NCI-H2227 (cell line): ENCODE data around the gene TSR3.

Experiments used
- DNase-seq: peaks from one replicate; lab custom pipeline; 2025; ENCODE audit not compliant: unreplicated experiment; lab: John Stamatoyannopoulos, UW

Gene TSR3

DNA sequence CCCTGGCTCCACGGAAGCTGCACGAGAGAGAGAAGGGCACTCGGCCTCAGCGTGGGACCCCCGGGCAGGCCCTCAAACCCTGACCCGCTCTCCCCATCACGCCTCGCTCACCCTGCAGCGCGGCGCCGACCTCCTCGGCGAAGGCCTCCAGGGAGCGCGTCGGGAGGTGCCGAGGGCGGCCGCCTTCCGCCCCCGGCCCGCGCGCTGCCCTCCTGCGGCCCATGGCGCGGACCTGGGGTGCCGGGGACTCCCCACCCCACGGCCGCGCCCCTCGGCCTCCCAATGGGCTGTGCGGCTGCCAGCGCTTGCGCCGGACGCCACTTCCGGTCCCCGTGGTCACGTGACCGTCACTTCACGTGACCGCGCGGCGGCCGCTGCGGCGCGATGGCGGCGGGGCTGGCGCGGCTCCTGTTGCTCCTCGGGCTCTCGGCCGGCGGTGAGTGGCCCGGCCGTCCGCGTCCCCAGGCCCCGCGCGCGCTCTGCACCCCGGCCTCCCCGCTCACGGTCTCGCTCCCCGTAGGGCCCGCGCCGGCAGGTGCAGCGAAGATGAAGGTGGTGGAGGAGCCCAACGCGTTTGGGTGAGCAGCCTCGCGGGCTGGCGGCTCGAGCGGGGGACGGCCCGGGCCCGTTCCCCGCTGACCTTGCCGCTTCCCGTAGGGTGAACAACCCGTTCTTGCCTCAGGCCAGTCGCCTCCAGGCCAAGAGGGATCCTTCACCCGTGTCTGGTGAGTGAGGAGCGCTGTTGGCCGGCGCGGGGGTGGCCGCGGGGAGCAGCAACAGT is at the start of gene TSR3, which contains the start of gene GNPTG:
TSR3 (minus strand) TSS at position 297 of the 781 bp plus-strand sequence; CDS start at position 223, 74 bp downstream.
GNPTG (plus strand) TSS at position 350 of the 781 bp plus-strand sequence; CDS start at position 385, 35 bp downstream.
- peak; percentile 96 for DNase-seq

DNA sequence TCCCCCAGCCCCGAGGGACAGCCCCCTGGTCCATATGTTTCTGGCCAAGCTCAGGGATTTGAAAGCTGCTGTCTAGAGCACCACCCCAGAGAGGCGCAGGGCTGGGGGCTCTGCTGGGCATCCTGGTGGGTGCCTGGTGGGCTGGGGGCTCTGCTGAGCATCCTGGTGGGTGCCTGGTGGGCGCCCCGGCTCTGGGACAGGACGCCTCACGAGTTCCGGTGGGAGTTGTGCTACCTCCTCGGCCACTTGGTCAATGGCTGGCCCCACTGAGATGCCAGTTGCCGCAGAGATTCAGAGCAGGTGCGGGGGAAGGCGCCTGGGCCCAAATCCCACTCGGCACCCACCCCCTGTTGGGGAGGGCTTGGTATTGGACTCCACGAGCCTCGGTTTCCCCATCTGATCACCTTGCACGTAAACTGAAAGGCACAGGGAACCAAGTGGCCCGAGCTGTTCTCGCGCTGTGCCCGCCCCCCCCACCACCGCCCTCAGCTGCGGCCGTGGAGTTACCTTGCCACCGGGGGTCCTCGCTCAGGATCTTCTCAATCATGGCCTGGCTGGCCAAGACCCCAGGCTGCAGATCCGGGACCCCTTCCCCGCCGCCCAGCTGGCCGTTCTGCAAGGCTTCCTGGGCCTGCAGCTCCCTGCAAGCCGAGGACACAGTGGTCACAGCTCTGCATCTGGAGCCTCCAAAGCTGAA is 49.5 kb upstream of the TSR3 start:
- no peak for DNase-seq

- no peak for DNase-seq
Measured at GRCh38 chr16:1398826-1399581, 47.3 kb upstream of the TSR3 start.

- no peak for DNase-seq
Measured at GRCh38 chr16:1398351-1398750, 46.7 kb upstream of the TSR3 start.

DNA sequence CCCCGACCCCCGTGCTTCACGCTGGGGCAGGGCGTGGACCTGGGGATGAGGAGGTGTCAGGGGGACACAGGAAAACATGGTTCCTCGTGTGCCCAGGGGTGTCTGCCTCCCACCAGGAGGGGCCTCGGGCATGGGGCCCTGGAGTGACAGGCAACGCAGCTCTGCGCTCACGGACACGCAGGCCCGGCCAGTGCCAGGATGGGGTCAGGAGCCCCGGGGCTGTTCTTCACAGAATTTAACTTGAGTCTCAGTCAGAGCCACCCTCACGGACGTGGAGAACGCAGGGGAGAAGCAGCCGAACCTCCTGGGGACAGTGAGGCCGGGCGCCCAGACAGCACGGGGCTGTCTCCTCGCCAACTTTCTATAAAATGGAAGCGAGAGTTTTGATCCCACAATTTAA is 46.1 kb upstream of the TSR3 start:
- DNase-seq, result no peak

DNA sequence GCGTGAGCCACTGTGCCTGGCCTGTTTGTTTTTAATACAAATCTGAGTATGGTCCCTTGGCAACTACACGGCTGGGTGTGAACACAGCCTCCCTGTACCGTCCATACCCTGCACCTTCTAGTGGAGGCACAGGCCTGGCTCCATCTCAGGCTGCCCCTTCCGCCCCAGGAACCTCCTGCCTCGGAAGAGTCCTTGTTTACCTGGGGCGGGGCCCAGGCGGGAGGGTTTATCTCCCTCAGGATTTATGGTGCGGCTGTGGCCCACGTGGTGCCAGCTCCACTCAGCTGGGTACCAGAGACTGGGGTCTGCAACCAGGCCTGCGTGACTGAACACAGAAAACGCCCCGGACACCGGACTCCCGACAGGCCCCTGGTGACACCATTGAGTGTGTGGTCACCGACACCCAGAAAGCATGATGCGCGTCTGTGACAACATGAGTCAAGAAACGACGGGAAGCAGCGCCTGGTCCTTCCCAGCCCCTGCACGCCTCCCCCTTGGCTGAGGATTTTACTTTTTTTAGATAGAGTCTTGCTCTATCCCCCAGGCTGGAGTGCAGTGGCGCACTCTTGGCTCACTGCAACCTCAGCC is 43.9 kb upstream of the TSR3 start:
- no peak for DNase-seq

DNA sequence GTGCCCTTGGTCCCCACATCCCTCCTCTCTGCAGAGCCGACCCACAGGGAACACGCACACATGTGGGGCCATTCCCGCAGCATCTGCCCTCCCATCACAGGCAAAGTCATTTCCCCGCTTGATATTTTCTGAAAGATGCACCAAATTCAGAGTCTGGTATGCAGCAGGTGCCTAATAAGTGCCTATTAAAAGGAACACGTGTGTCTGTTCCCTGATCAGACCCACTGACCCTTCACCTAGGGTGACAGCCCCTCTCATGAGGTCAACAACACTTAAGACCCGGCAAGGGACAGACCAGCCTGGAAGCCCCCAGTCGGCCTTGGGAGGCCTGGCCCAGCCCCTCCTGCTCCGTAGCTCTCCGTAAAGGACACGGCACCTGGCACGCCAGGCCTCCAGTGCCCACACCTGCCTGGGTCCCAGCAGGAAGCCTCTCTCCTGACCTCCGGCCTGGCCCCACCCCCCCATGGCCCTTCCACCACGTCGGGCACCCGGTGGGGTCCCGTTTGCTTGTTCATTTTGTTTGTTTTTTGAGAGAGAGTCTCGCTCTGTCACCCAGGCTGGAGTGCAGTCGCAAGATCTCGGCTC is 42.8 kb upstream of the TSR3 start:
- no peak for DNase-seq

DNA sequence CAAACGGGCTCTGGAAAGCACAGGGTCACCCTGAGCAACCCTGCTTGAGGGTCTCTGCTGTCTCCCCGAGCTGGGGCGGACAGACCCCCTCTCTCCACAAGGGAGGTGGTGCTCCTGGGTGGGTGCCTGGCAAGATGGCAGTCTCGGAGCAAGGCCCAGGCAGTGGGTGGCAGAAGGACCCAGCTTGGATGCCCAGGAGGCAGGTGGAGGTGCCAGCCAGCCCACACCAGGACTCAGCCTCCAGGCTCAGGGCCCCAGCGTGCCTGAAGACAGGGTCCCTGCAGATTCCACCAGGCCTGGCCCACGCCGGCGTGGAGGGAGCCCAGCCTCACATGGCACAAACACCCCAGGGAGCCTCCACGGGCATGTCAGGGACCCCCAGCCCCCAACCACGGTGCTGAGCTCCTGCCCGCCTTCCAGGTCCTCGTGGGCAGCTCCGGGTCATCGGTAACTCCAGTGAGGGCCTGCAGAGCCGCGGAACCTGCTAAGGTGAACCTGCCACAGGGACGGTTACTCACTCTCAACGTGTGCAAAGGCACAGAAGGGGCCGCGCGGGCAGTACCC is 42.0 kb upstream of the TSR3 start:
- DNase-seq, result no peak

DNA sequence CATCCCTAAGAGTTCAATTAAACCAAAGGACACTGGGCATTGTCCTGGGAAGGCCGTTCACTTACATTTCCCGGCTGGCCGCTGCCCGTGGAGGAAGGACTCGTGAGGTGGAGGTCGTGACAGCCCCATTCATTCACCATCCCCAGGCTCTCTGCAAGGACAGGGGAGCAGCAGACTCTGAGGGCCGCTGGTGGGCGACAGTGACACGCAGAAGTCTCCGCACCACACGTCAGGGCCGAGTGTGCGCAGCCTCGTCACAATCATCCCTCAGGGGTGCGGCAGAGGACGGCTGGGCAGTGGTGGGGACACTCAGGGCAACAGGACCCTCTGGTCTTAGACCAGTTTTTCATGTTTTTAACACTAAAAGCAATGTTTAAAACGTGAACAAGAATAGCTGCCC is 41.1 kb upstream of the TSR3 start:
- DNase-seq, result no peak

DNA sequence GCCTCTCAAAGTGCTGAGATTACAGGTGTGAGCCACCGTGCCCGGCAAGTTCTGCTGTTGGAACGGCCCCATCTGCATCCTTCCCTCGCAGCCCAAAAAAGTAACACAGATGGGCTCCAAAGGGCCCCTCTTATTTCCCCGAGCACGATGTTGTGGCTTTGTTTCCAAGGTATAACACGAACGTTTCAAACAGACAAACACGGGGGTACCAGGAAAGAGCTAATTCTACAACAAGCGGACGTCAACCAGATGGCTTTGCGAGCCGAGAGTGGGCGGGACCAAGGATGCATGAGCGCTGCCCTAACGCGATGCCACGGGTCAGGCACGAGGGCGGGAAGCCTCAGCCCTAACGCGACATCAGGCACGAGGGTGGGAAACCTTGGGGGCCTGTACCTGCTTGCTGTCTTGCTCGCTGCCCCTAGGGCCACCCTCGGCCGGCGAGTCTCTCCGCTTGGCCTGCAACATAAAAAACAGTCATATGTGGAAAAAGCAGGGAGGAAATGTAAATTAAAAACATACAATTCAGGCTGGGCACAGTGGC is 38.6 kb upstream of the TSR3 start:
- no peak for DNase-seq

- no peak for DNase-seq
Measured at GRCh38 chr16:1389762-1390161, 38.1 kb upstream of the TSR3 start.

- no peak for DNase-seq
Measured at GRCh38 chr16:1387331-1387730, 35.7 kb upstream of the TSR3 start.

DNA sequence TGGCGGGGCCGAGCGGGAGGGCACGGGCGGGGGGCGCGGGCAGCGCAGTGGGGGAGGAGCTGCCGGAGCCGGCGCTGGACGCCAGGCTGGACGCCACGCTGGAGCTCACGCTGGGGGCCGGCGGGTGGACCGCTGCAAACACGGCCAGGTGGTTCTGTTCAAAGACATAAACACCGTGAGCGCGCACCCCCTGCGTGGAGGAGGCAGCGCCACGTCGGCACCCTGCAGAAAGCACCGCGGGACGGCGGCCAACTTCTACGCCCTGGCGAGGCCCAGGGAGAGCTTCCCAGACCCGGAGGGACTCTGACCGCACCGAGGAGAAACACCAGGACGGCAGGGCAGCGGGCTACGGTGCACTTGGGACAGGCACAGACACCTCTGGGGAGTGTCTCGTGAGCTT is 33.6 kb upstream of the TSR3 start:
- DNase-seq, result no peak

GRCh38 chr16:1383556-1383955 is 31.9 kb upstream of the TSR3 start:
- no peak for DNase-seq

- DNase-seq, result no peak
Measured at GRCh38 chr16:1381612-1382406, 30.1 kb upstream of the TSR3 start.

- DNase-seq, result no peak
Measured at GRCh38 chr16:1380195-1380594, 28.5 kb upstream of the TSR3 start.

GRCh38 chr16:1379304-1380076 is 27.8 kb upstream of the TSR3 start:
- DNase-seq, result peak; percentile 78

DNA sequence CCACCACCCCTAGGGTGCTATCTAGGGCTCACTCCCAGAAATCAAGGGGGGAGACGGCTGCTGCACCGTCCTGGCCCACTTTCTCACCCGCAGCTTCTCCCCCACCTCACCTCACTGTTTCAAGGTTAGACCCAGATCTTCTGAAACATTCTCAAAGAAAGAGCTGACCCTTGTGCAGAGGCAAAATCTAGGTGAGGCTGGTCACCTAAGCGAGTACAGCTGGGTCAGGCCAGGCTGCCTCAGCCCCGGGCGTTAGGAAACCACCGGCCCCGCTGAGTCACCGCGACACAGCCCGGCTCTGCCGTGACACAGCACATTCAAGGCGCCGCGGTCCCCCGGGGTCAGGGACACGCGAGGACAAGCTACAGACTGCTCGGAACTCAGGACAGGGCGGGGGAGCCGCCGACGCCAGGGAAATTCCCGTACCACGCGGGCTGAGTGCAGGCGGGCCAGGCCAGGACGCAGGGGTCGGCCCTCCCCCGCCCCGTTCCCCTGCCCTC is 27.2 kb upstream of the TSR3 start:
- DNase-seq, result peak; percentile 55
